HG03196 (cell line): ENCODE measurements around the gene MAG.

Source experiments
- ATAC-seq: cut with Tn5 transposase; IDR thresholded peaks from one replicate; pipeline ENCODE4 v1.9.1; 2021; ENCODE audit not compliant: unreplicated experiment

The MAG gene

GRCh38 chr19:35265126-35265899 is 26.6 kb upstream of the MAG start:
- no peak for ATAC-seq

- no peak for ATAC-seq
Observed at GRCh38 chr19:35265900-35266519, 26.0 kb upstream of the MAG start.

- ATAC-seq, result no peak
Observed at GRCh38 chr19:35266520-35267352, 25.2 kb upstream of the MAG start.

- no peak for ATAC-seq
Observed at GRCh38 chr19:35267353-35267817, 24.6 kb upstream of the MAG start.

GRCh38 chr19:35267818-35268535 is 24.0 kb upstream of the MAG start:
- peak; percentile 39 for ATAC-seq

GRCh38 chr19:35268536-35269437 is 23.2 kb upstream of the MAG start, which contains the start of gene USF2:
Gene USF2 (plus strand): TSS chr19:35268962. CDS start chr19:35269102, 140 bp downstream.
- ATAC-seq, result peak; percentile 9

- peak; percentile 48 for ATAC-seq
Observed at GRCh38 chr19:35269438-35270117, 22.4 kb upstream of the MAG start.

- ATAC-seq, result no peak
Observed at GRCh38 chr19:35270381-35270811, 21.6 kb upstream of the MAG start.

- ATAC-seq, result no peak
Observed at GRCh38 chr19:35271546-35271945, 20.4 kb upstream of the MAG start.

GRCh38 chr19:35272122-35272719 is 19.7 kb upstream of the MAG start:
- ATAC-seq, result no peak

- no peak for ATAC-seq
Observed at GRCh38 chr19:35272954-35273649, 18.9 kb upstream of the MAG start.

GRCh38 chr19:35273686-35274259 is 18.2 kb upstream of the MAG start:
- no peak for ATAC-seq

GRCh38 chr19:35274323-35274722 is 17.6 kb upstream of the MAG start:
- ATAC-seq, result no peak

GRCh38 chr19:35276706-35277281 is 15.2 kb upstream of the MAG start:
- ATAC-seq, result no peak

- ATAC-seq, result no peak
Observed at GRCh38 chr19:35278578-35279284, 13.2 kb upstream of the MAG start.

- ATAC-seq, result no peak
Observed at GRCh38 chr19:35279374-35279773, 12.6 kb upstream of the MAG start.
